Calu3 (cell line): ENCODE data around the gene SLC37A1. TPM values are rescaled to one million over a fixed set of nuclear protein-coding genes. Genes with fewer than 3 reads are reported as not detected.

ENCODE experiments used
- BruUV-seq: library from RNA; stranded (reverse); fragments of 400-500 nt; replicated peaks from 2 replicates; lab custom pipeline; 2021; lab: Mats Ljungman, UMichigan
- CTCF ChIA-PET: fragments of 300-600 bp; sonication (Branson Sonifier 250); formaldehyde crosslinking; loops from one replicate; lab custom pipeline; 2022; ENCODE audit warnings: antibody characterized with exemption; lab: Charles Lee
- DNase-seq: peaks from one replicate; pipeline ENCODE4 v3.0.0; 2022
- H3K27ac Mint-ChIP-seq: one replicate; pipeline ENCODE4 v1.8.0; 2022; ENCODE audit warnings: mixed read lengths; ENCODE audit not compliant: unreplicated experiment
- H3K27me3 Mint-ChIP-seq: one replicate; pipeline ENCODE4 v1.8.0; 2022; ENCODE audit warnings: mixed read lengths; ENCODE audit not compliant: unreplicated experiment
- H3K36me3 Mint-ChIP-seq: one replicate; pipeline ENCODE4 v1.8.0; 2022; ENCODE audit warnings: mild to moderate bottlenecking, moderate library complexity, mixed read lengths; ENCODE audit not compliant: insufficient read depth, unreplicated experiment
- H3K4me1 Mint-ChIP-seq: one replicate; pipeline ENCODE4 v1.8.0; 2022; ENCODE audit warnings: mild to moderate bottlenecking, low read depth, mixed read lengths; ENCODE audit not compliant: unreplicated experiment
- H3K4me3 Mint-ChIP-seq: one replicate; pipeline ENCODE4 v1.8.0; 2022; ENCODE audit warnings: mild to moderate bottlenecking, low read depth, moderate library complexity, mixed read lengths; ENCODE audit not compliant: unreplicated experiment
- H3K9me3 Mint-ChIP-seq: one replicate; pipeline ENCODE4 v1.8.0; 2022; ENCODE audit warnings: low read depth, mixed read lengths; ENCODE audit not compliant: unreplicated experiment
- CTCF ChIP-seq: fragments of 200-600 bp; IDR thresholded peaks from one replicate; pipeline ENCODE4 v1.8.0; 2022; ENCODE audit warnings: antibody characterized with exemption; ENCODE audit not compliant: unreplicated experiment
- intact Hi-C: fragments of 100-400 bp; cut with micrococcal nuclease; formaldehyde crosslinking; loops from one replicate; pipeline ENCODE4 v1.10.0; 2022; ENCODE audit not compliant: unreplicated experiment
- total RNA-seq: library from RNA; stranded (reverse); gene quantifications from 2 replicates; pipeline ENCODE4 v1.2.3, GENCODE V29; 2022

The SLC37A1 gene
- total RNA-seq, 1 experiment from 2014 or later = 24.9 TPM

GRCh38 chr21:42581336-42581992, 67.8 kb downstream of the SLC37A1 start:
- BruUV-seq = no TSS peak
- Mint-ChIP-seq H3K4me1 (no peaks in the 10 kb centered on the region), H3K4me3 (no peak overlapping the region), H3K9me3 (peaks cover 2% of the 10 kb centered on the region), H3K27me3 (no peaks in the 10 kb centered on the region), H3K27ac (no peak overlapping the region), H3K36me3 (no peaks in the 10 kb centered on the region)
- intact Hi-C loops = no loop called here
- DNase-seq = no peak
- no peak for TF ChIP-seq CTCF
- CTCF ChIA-PET = no interaction called here

GRCh38 chr21:42581993-42582786, 68.5 kb downstream of the SLC37A1 start:
- Mint-ChIP-seq H3K36me3 (no peaks in the 10 kb centered on the region), H3K4me1 (no peaks in the 10 kb centered on the region), H3K9me3 (no peaks in the 10 kb centered on the region), H3K27ac (no peak overlapping the region), H3K4me3 (no peak overlapping the region), H3K27me3 (no peaks in the 10 kb centered on the region)
- BruUV-seq = no TSS peak
- CTCF ChIA-PET = no interaction called here
- intact Hi-C loops = no loop called here
- DNase-seq = no peak
- no peak for TF ChIP-seq CTCF

- no peak for DNase-seq
- Mint-ChIP-seq H3K27me3 (no peaks in the 10 kb centered on the region), H3K4me3 (no peak overlapping the region), H3K9me3 (no peaks in the 10 kb centered on the region), H3K36me3 (no peaks in the 10 kb centered on the region), H3K4me1 (no peaks in the 10 kb centered on the region), H3K27ac (no peak overlapping the region)
- no peak for TF ChIP-seq CTCF
- no TSS peak for BruUV-seq
- CTCF ChIA-PET = no interaction called here
- intact Hi-C loops = no loop called here
Measured at GRCh38 chr21:42582787-42583476, 69.3 kb downstream of the SLC37A1 start.

GRCh38 chr21:42583477-42584295, 70.0 kb downstream of the SLC37A1 start:
- CTCF ChIA-PET = no interaction called here
- intact Hi-C loops = no loop called here
- no peak for DNase-seq
- no peak for TF ChIP-seq CTCF
- H3K9me3 Mint-ChIP-seq = no peaks in the 10 kb centered on the region
- no peaks in the 10 kb centered on the region for H3K36me3 Mint-ChIP-seq
- no peak overlapping the region for H3K4me3 Mint-ChIP-seq
- BruUV-seq = no TSS peak
- H3K4me1 Mint-ChIP-seq = no peaks in the 10 kb centered on the region
- H3K27me3 Mint-ChIP-seq = no peaks in the 10 kb centered on the region
- no peak overlapping the region for H3K27ac Mint-ChIP-seq
